H9 (cell line): ENCODE data around the gene TRIM28. TPM values are rescaled to one million over a fixed set of nuclear protein-coding genes. Genes with fewer than 3 reads are reported as not detected.

Experiments used
- DNase-seq: peaks from one replicate; pipeline ENCODE4 v3.0.0-alpha.2; 2017
- H2AFZ ChIP-seq: one replicate; pipeline ENCODE4 v1.6.1; 2013; ENCODE audit warnings: mild to moderate bottlenecking, low read length, control low read depth, moderate library complexity
- H2AK5ac ChIP-seq: 2 replicates; pipeline ENCODE4 v1.6.1; 2013; ENCODE audit warnings: low read length, control low read depth, mixed read lengths; ENCODE audit not compliant: insufficient read length
- H2BK120ac ChIP-seq: one replicate; pipeline ENCODE4 v1.6.1; 2013; ENCODE audit warnings: low read depth, mild to moderate bottlenecking, low read length, control low read depth, inconsistent platforms; ENCODE audit not compliant: poor library complexity, severe bottlenecking
- H2BK12ac ChIP-seq: 2 replicates; pipeline ENCODE4 v1.6.1; 2013; ENCODE audit warnings: low read length, control low read depth, mixed read lengths, low read depth; ENCODE audit not compliant: insufficient read length
- H2BK15ac ChIP-seq: 2 replicates; pipeline ENCODE4 v1.6.1; 2013; ENCODE audit warnings: low read depth, low read length, control low read depth
- H2BK20ac ChIP-seq: one replicate; pipeline ENCODE4 v1.6.1; 2013; ENCODE audit warnings: low read depth, mild to moderate bottlenecking, low read length, control low read depth, inconsistent platforms; ENCODE audit not compliant: poor library complexity, severe bottlenecking
- H2BK5ac ChIP-seq: 2 replicates; pipeline ENCODE4 v1.6.1; 2013; ENCODE audit warnings: low read length, control low read depth, mixed read lengths; ENCODE audit not compliant: insufficient read length
- H3K14ac ChIP-seq: 2 replicates; pipeline ENCODE4 v1.6.1; 2013; ENCODE audit warnings: low read length, control low read depth; ENCODE audit not compliant: insufficient read depth
- H3K18ac ChIP-seq: 2 replicates; pipeline ENCODE4 v1.6.1; 2013; ENCODE audit warnings: low read depth, mild to moderate bottlenecking, mixed read lengths, low read length, control low read depth; ENCODE audit not compliant: insufficient read length
- H3K23ac ChIP-seq: 2 replicates; pipeline ENCODE4 v1.6.1; 2013; ENCODE audit warnings: low read length, control low read depth, mixed read lengths, low read depth; ENCODE audit not compliant: insufficient read length
- H3K23me2 ChIP-seq: 2 replicates; pipeline ENCODE4 v1.6.1; 2013; ENCODE audit warnings: low read depth, mild to moderate bottlenecking, mixed read lengths, low read length, control low read depth; ENCODE audit not compliant: insufficient read length, poor library complexity, severe bottlenecking
- H3K27ac ChIP-seq: 2 replicates; pipeline ENCODE4 v1.5.1; 2013; ENCODE audit warnings: low read length, control low read depth, mixed read lengths, low read depth; ENCODE audit not compliant: insufficient read length
- H3K27me3 ChIP-seq: 2 replicates; pipeline ENCODE4 v1.6.1; 2013; ENCODE audit warnings: low read length, control low read depth, inconsistent platforms; ENCODE audit not compliant: insufficient read depth
- H3K4ac ChIP-seq: 2 replicates; pipeline ENCODE4 v1.6.1; 2013; ENCODE audit warnings: low read depth, mild to moderate bottlenecking, control low read depth, inconsistent platforms, low read length, moderate library complexity
- H3K4me1 ChIP-seq: 2 replicates; pipeline ENCODE4 v1.6.1; 2013; ENCODE audit warnings: low read length, control low read depth, inconsistent platforms; ENCODE audit not compliant: insufficient read depth
- H3K4me2 ChIP-seq: 2 replicates; pipeline ENCODE4 v1.6.1; 2013; ENCODE audit warnings: low read length, control low read depth, mixed read lengths; ENCODE audit not compliant: insufficient read length, insufficient read depth
- H3K56ac ChIP-seq: 2 replicates; pipeline ENCODE4 v1.6.1; 2013; ENCODE audit warnings: low read depth, mild to moderate bottlenecking, mixed read lengths, low read length, control low read depth; ENCODE audit not compliant: insufficient read length
- H3K79me1 ChIP-seq: 2 replicates; pipeline ENCODE4 v1.6.1; 2013; ENCODE audit warnings: low read depth, mild to moderate bottlenecking, moderate library complexity, low read length, control low read depth, inconsistent platforms; ENCODE audit not compliant: insufficient read depth, poor library complexity, severe bottlenecking
- H3K79me2 ChIP-seq: 2 replicates; pipeline ENCODE4 v1.6.1; 2013; ENCODE audit warnings: low read length, control low read depth, inconsistent platforms; ENCODE audit not compliant: insufficient read depth
- H3K9ac ChIP-seq: 2 replicates; pipeline ENCODE4 v1.6.1; 2013; ENCODE audit warnings: low read length, control low read depth, mixed read lengths; ENCODE audit not compliant: insufficient read length; ENCODE audit errors: extremely low read depth
- H3K9me3 ChIP-seq: one replicate; pipeline ENCODE4 v1.6.1; 2013; ENCODE audit warnings: low read depth, low read length, inconsistent platforms; ENCODE audit not compliant: control insufficient read depth
- H3T11ph ChIP-seq: one replicate; pipeline ENCODE4 v1.6.1; 2013; ENCODE audit warnings: mild to moderate bottlenecking, low read length, control low read depth, inconsistent platforms
- H4K20me1 ChIP-seq: one replicate; pipeline ENCODE4 v1.6.1; 2013; ENCODE audit not compliant: control insufficient read depth, insufficient read length, insufficient read depth
- H4K5ac ChIP-seq: 2 replicates; pipeline ENCODE4 v1.6.1; 2013; ENCODE audit warnings: low read depth, mild to moderate bottlenecking, mixed read lengths, low read length, control low read depth; ENCODE audit not compliant: insufficient read length
- H4K8ac ChIP-seq: replicated peaks from 2 replicates; pipeline ENCODE4 v1.6.1; 2013; ENCODE audit warnings: low read length, control low read depth, mixed read lengths, low read depth; ENCODE audit not compliant: insufficient read length
- H4K91ac ChIP-seq: 2 replicates; pipeline ENCODE4 v1.6.1; 2013; ENCODE audit warnings: low read depth, mild to moderate bottlenecking, moderate library complexity, mixed read lengths, low read length, control low read depth; ENCODE audit not compliant: insufficient read length
- H3K27ac Mint-ChIP-seq, 3 experiments: 2 replicates in 2 of 3; 3 replicates in 1 of 3; pipeline ENCODE4 v1.8.0; 2020 to 2021; ENCODE audit warnings: mixed read lengths in 3 of 3, mild to moderate bottlenecking in 1 of 3, moderate library complexity in 1 of 3
- H3K27me3 Mint-ChIP-seq: 2 replicates; pipeline ENCODE4 v1.8.0; 2021; ENCODE audit warnings: low read depth, mild to moderate bottlenecking, moderate library complexity, mixed read lengths
- H3K36me3 Mint-ChIP-seq, 3 experiments: 2 replicates in 2 of 3; 3 replicates in 1 of 3; pipeline ENCODE4 v1.8.0; 2020 to 2021; ENCODE audit warnings: low read depth in 3 of 3, mixed read lengths in 3 of 3; ENCODE audit not compliant: insufficient read depth in 1 of 3
- H3K4me1 Mint-ChIP-seq, 2 experiments: 2 replicates each; pipeline ENCODE4 v1.8.0; 2020; ENCODE audit warnings: mixed read lengths in 2 of 2
- H3K4me3 Mint-ChIP-seq, 2 experiments: 2 replicates in 1 of 2; 3 replicates in 1 of 2; pipeline ENCODE4 v1.8.0; 2020 to 2021; ENCODE audit warnings: mild to moderate bottlenecking in 2 of 2, mixed read lengths in 2 of 2, moderate library complexity in 1 of 2
- H3K9me3 Mint-ChIP-seq, 2 experiments: 2 replicates in 1 of 2; 3 replicates in 1 of 2; pipeline ENCODE4 v1.8.0; 2020; ENCODE audit warnings: mild to moderate bottlenecking in 2 of 2, mixed read lengths in 2 of 2, moderate library complexity in 1 of 2
- WGBS: extraction: QIAGEN DNeasy Blood & Tissue Kit; methylation state at CpG from one replicate; pipeline ENCODE4 v1.1.7; 2013; ENCODE audit warnings: missing lambda C conversion rate, low lambda C conversion rate, mixed read lengths; ENCODE audit not compliant: insufficient read length; ENCODE audit errors: extremely low coverage; 5-methylcytosine and 5-hydroxymethylcytosine counted together
- total RNA-seq: library from RNA; stranded (reverse); gene quantifications from 2 replicates; pipeline ENCODE4 v1.2.1, GENCODE V29; 2021
- TF ChIP-seq, protein P1 (sequence below): fragments of 200-600 bp; sonication (generic); conservative IDR thresholded peaks from 3 replicates; pipeline ENCODE4 v1.8.0; 2021; ENCODE audit warnings: antibody characterized with exemption, mild to moderate bottlenecking

Gene TRIM28
- total RNA-seq, 1 experiment from 2014 or later: 1,084 TPM

GRCh38 chr19:58572026-58572817, 28.4 kb downstream of the TRIM28 start:
- Mint-ChIP-seq H3K27ac (peak overlapping the region in 2 of 3 experiments; percentile 49 to 85; a peak in 5 of 7 replicates), H3K4me3 (peak overlapping the region; percentile 96 to 98), H3K9me3 (no peaks in the 10 kb centered on the region; a peak in 2 of 5 replicates), H3K36me3 (peaks cover 0 to 22% (median 18%) of the 10 kb centered on the region in 3 experiments; a peak in 5 of 7 replicates), H3K27me3 (peaks cover 2% of the 10 kb centered on the region; the same call in 1 of the 2 replicates), H3K4me1 (peaks cover 17 to 26% of the 10 kb centered on the region in 2 experiments)
- Histone ChIP-seq H3K14ac (no peak overlapping the region), H2BK120ac (no peak overlapping the region), H3K56ac (no peak overlapping the region), H3K9ac (no peak overlapping the region), H2BK20ac (no peak overlapping the region), H3K23ac (no peak overlapping the region), H3K79me1 (no peaks in the 10 kb centered on the region), H2BK5ac (no peak overlapping the region), H3K27me3 (no peaks in the 10 kb centered on the region), H3K27ac (no peak overlapping the region), H4K91ac (no peak overlapping the region), H3T11ph (no peak overlapping the region), H2BK15ac (no peak overlapping the region), H3K79me2 (no peaks in the 10 kb centered on the region), H4K8ac (no peak overlapping the region), H3K9me3 (no peaks in the 10 kb centered on the region), H2AFZ (no peak overlapping the region), H2BK12ac (no peak overlapping the region), H4K20me1 (no peaks in the 10 kb centered on the region), H3K4ac (no peak overlapping the region), H3K4me2 (peak overlapping the region; percentile 47), H3K23me2 (peaks cover 9% of the 10 kb centered on the region), H4K5ac (no peak overlapping the region), H3K4me1 (no peaks in the 10 kb centered on the region; the same call in 1 of the 2 replicates), H2AK5ac (no peak overlapping the region), H3K18ac (no peak overlapping the region)
- TF ChIP-seq, protein P1, sequence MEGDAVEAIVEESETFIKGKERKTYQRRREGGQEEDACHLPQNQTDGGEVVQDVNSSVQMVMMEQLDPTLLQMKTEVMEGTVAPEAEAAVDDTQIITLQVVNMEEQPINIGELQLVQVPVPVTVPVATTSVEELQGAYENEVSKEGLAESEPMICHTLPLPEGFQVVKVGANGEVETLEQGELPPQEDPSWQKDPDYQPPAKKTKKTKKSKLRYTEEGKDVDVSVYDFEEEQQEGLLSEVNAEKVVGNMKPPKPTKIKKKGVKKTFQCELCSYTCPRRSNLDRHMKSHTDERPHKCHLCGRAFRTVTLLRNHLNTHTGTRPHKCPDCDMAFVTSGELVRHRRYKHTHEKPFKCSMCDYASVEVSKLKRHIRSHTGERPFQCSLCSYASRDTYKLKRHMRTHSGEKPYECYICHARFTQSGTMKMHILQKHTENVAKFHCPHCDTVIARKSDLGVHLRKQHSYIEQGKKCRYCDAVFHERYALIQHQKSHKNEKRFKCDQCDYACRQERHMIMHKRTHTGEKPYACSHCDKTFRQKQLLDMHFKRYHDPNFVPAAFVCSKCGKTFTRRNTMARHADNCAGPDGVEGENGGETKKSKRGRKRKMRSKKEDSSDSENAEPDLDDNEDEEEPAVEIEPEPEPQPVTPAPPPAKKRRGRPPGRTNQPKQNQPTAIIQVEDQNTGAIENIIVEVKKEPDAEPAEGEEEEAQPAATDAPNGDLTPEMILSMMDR: no peak
- no CpG with 5 or more reads among the region's 24 CpGs for WGBS
- no peak for DNase-seq
